ENCODE measurements around the gene ENPP6. TPM values are rescaled to one million over a fixed set of nuclear protein-coding genes. Genes with fewer than 3 reads are reported as not detected.

Gene ENPP6
- polyA plus RNA-seq, 2 of the 4 experiments (the other 2 are of a cell fraction) = not detected

DNA sequence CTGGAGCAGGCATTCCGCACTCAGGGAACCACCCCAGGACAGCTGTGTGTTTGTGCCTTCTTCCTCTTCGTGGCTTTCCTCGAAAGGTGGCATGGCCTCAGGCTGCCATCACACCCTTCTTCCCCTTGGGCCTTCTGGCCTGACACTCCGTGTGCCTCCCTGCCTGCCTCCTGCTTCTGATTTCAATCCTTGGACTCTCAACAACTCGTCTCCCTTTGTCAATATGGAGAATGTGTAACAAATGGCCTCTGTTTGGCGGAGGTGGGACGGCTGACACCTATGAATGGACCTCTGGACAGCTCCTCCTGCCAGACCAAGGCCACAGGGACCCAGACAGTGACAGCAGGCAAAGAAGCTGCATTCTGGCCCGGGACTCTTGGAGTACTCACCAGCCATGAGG, 137.0 kb downstream of the ENPP6 start:
- ATAC-seq (no peak), DNase-seq (ENCODE audit: low read depth in 1 of 2, low spot score in 1 of 2) (no peak), FAIRE-seq (no peak)
- Histone ChIP-seq H3K4me1 (no peaks in the 10 kb centered on the region), H3K4me3 (no peak overlapping the region), H3K27ac (no peak overlapping the region), H3K4me2 (no peak overlapping the region), H3K9me3 (no peaks in the 10 kb centered on the region)
- 13% methylated on average over 8 of the region's 8 CpGs for WGBS (ENCODE audit: missing lambda C conversion rate)
- POLR2A ChIA-PET = no interaction called here
- CTCF ChIA-PET = no interaction called here
- no peak for TF ChIP-seq MYC (IDR thresholded peaks at IDR 0.05; ENCODE audit: borderline replicate concordance, low read length)
- no peak for TF ChIP-seq RAD21 (conservative IDR thresholded peaks at IDR 0.05 in 1 of 2, IDR thresholded peaks at IDR 0.05 in 1 of 2)
- TF ChIP-seq POLR2A (IDR thresholded peaks at IDR 0.05; ENCODE audit: low read length) = no peak
- no peak for TF ChIP-seq NPAS2 (CRISPR knock-in tag; IDR thresholded peaks at IDR 0.05; ENCODE audit: borderline replicate concordance)
- no peak for TF ChIP-seq BHLHE40 (IDR thresholded peaks at IDR 0.05; ENCODE audit: low read depth, low read length)
- TF ChIP-seq, protein P1, sequence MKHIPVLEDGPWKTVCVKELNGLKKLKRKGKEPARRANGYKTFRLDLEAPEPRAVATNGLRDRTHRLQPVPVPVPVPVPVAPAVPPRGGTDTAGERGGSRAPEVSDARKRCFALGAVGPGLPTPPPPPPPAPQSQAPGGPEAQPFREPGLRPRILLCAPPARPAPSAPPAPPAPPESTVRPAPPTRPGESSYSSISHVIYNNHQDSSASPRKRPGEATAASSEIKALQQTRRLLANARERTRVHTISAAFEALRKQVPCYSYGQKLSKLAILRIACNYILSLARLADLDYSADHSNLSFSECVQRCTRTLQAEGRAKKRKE (CRISPR knock-in tag; IDR thresholded peaks at IDR 0.05; ENCODE audit: low read depth) = no peak
- TF ChIP-seq, protein P2, sequence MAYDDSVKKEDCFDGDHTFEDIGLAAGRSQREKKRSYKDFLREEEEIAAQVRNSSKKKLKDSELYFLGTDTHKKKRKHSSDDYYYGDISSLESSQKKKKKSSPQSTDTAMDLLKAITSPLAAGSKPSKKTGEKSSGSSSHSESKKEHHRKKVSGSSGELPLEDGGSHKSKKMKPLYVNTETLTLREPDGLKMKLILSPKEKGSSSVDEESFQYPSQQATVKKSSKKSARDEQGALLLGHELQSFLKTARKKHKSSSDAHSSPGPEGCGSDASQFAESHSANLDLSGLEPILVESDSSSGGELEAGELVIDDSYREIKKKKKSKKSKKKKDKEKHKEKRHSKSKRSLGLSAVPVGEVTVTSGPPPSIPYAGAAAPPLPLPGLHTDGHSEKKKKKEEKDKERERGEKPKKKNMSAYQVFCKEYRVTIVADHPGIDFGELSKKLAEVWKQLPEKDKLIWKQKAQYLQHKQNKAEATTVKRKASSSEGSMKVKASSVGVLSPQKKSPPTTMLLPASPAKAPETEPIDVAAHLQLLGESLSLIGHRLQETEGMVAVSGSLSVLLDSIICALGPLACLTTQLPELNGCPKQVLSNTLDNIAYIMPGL (CRISPR knock-in tag; IDR thresholded peaks at IDR 0.05; ENCODE audit: borderline replicate concordance) = no peak
- no peak for TF ChIP-seq RFX5 (IDR thresholded peaks at IDR 0.05)
- no peak for TF ChIP-seq USF2 (IDR thresholded peaks at IDR 0.05)
- no peak for TF ChIP-seq JUNB (IDR thresholded peaks at IDR 0.05)

DNA sequence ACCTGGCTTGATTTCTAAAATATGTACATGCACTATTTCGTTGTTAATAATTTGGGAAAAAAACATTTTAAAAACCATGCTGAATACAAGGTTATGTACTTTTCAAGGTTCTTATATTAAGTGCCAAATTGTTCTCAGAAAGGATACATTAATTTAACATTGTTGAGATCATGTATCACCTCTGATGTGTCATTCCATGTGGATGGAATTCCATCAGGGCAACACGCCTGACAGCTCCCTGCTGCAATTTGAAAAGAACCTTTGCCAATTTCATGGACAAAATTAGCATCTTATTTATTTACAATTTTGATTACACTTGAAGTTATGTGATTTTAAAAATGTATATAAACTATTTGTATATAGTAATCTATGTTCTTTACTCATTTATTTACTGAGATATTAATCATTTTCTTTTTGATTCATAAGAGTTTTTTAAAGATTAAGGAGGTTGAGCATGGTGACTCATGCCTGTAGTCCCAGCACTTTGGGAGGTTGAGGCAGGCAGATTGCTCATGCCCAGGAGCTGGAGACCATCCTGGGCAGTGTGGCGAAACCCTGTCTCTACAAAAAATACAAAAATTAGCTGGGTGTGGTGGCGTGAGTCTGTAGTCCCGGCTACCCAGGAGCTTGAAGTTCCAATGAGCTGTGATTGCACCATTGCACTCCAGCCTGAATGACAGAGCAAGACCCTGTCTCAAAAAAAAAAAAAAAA, 142.8 kb downstream of the ENPP6 start:
- no peaks in the 10 kb centered on the region for H3K9me3 ChIP-seq
- CTCF ChIA-PET = no interaction called here
- DNase-seq (ENCODE audit: low read depth in 1 of 2, low spot score in 1 of 2) = no peak
- no peak for FAIRE-seq
- no peak overlapping the region for H3K27ac ChIP-seq
- no peak for ATAC-seq
- POLR2A ChIA-PET = no interaction called here
- WGBS (ENCODE audit: missing lambda C conversion rate) = 22% methylated on average over 5 of the region's 5 CpGs
- TF ChIP-seq HDAC2 (IDR thresholded peaks at IDR 0.05) (no peak), MAZ (IDR thresholded peaks at IDR 0.05; ENCODE audit: borderline replicate concordance, low read depth, low read length) (no peak), POLR2A (IDR thresholded peaks at IDR 0.05; ENCODE audit: low read length) (no peak), CBX2 (IDR thresholded peaks at IDR 0.05; ENCODE audit: borderline replicate concordance, low read depth) (no peak), MYC (IDR thresholded peaks at IDR 0.05; ENCODE audit: borderline replicate concordance, low read length) (no peak), MAFK (IDR thresholded peaks at IDR 0.05; ENCODE audit: partially characterized antibody) (no peak), RFX5 (IDR thresholded peaks at IDR 0.05) (no peak), FOXS1 (CRISPR knock-in tag; IDR thresholded peaks at IDR 0.05) (no peak), EHF (CRISPR knock-in tag; IDR thresholded peaks at IDR 0.05) (no peak), ZFP36 (IDR thresholded peaks at IDR 0.05; ENCODE audit: borderline replicate concordance, partially characterized antibody) (no peak), ZNF302 (CRISPR knock-in tag; IDR thresholded peaks at IDR 0.05) (no peak), EHMT2 (IDR thresholded peaks at IDR 0.05; ENCODE audit: low read depth) (no peak), HOXA7 (CRISPR knock-in tag; IDR thresholded peaks at IDR 0.05) (no peak)
- TF ChIP-seq, protein P3, sequence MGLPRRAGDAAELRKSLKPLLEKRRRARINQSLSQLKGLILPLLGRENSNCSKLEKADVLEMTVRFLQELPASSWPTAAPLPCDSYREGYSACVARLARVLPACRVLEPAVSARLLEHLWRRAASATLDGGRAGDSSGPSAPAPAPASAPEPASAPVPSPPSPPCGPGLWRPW (IDR thresholded peaks at IDR 0.05) = no peak
- no peak overlapping the region for H3K4me3 ChIP-seq
- H3K4me1 ChIP-seq = no peaks in the 10 kb centered on the region
- no peak overlapping the region for H3K4me2 ChIP-seq
